Frontal cortex (tissue), 4 donors: ENCODE results near the gene CNTN2. TPM values are rescaled to one million over a fixed set of nuclear protein-coding genes. Genes with fewer than 3 reads are reported as not detected.

Experiments
- DNase-seq, 2 donors: peaks; one replicate each; pipeline ENCODE4 v3.0.0; 2012; ENCODE audit warnings: low spot score in 2 of 2
- FAIRE-seq: peaks from 2 replicates; lab custom pipeline; 2012; peaks lifted over from hg19 to GRCh38; lab: Jason Lieb, UNC
- total RNA-seq: library from RNA; depleted of rRNA; stranded (reverse); fragments of >200 nt; gene quantifications from one replicate; pipeline ENCODE4 v1.2.3, GENCODE V29; 2014
- donor health status: control.
- donor health status: control.
- donor health status: control.

Gene CNTN2
- total RNA-seq, 1 donor from 2014 or later, result 17.5 TPM

DNA sequence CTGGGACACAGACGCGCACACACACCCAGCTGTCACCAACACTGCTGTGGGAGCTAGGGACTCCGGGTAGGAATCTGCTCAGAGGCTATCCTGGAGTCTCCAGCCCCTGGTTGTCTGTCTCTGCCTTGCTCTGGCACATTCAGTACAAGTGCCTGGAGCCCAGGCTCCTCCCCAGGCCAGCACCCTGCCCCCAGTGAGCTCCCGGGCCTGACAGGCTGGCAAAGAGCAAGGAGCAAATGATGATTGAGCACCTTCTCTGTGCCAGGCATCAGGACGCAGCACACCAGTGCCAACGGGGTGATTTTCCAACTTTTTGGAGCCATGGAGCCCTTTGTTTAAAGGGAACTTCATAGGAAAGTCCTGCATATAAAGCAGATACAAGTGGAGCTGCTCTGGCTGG lies 6.5 kb downstream of the CNTN2 start:
- DNase-seq (no peak), FAIRE-seq (no peak)

DNA sequence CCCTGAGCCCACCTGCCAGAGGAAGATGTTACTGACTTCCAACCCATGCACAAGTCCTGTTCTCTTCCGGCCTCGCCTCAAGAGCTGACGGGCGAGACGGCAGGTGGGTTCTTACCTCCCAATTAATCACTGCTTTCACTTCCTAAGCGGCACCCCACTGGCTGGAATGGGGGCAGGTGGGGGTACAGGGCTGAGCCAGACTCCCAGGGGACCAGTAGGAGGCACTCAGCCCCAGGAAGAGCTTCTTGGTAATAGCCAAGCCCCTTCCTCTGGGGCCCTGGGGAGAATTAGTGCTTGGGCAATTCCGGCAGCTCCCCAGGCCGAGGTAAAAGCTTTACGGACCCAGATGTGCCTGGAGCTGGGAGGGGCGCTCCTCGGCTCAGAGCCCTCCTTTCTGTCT lies 9.7 kb downstream of the CNTN2 start:
- no peak for DNase-seq
- FAIRE-seq, result no peak

DNA sequence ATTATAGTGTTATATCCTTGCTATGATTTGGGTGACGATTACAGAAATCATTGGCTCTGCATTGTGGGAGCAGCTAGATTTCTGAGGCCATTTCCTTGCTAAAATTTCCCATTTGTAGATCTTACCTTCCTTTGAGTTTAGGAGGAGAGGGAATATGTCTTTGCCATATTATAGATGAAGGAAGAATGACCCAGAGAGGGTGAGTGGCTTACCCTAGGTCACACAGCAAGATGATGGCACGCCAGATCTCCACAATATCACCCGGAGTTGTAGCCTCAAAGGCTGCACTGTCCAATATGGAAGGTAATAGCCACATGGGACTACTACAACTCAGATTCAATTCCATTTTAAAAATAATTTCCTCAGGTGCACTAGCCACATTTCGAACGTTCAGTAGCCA lies 10.3 kb downstream of the CNTN2 start:
- FAIRE-seq (no peak), DNase-seq (no peak)

DNA sequence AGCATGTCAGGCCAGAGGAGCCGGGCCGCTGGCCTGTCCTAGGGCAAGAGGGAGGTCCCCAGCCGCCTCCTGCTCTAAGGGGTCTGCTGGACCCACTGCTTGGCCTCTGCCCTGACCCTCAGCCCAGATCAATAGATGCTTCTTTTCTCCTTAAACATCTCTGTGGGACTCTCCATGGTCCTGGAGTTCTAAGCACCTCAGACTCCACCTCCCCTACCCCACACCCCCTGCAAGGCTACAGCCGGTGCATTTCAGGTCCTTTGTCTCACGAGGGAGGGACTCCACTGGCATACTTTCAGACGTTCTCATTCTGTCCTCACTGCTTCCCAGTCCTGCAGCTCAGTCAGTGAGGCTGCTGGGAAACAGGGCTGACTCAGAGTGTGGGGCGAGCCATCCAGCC lies 11.0 kb downstream of the CNTN2 start:
- FAIRE-seq (no peak), DNase-seq (no peak)

DNA sequence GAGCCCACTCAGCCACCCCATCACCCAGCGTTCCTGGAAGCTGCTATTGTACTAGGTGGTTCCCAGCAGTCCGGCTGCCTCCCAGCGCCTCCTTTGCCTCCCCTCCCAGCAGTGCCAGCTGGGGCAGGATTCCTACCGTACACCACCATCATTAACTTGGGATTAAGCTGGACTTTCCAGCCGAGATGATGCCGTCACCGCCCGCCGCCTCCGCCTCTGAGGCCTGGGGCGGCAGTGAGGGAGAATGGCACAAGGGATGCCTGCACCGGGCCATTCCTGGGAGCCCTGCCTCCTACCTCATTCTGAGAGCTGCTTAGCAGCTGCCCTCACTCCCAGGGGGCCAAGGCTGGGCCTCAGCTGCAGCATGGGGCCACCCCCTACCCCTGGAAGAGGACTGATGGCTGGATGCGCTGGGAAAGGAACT lies 13.2 kb downstream of the CNTN2 start:
- DNase-seq, result no peak

DNA sequence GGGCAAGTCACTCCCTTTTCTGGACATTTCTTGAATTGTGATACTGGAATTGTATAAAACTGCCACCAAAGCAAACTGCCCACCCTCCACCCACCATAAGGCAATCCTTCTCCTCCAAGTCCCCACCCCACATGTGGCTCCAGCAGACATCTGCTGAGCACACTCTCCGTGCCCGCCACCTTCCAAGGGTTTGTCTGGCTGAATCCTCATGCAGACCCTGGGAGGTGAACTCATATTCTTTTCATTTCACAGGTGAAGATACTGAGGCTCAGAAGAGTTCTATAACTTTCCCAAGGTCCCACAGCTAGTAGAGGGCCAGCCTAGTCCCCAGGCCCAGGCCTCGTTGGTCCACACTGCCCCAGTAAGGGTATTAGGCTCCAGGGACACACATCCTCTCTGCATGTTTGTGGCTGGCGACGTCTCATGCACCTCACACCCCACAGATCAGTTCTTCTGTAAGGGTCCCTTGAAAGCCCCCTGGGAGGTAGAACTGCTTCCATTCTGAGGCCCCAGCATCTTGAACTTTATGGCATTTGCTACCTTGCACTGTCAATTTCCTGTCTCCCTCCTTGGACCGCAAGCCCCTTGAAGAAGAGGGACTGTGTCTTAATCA lies 14.1 kb downstream of the CNTN2 start:
- FAIRE-seq (no peak), DNase-seq (no peak)

More for the DNA sequence above, 13.2 kb downstream of the CNTN2 start:
- FAIRE-seq, result no peak

DNA sequence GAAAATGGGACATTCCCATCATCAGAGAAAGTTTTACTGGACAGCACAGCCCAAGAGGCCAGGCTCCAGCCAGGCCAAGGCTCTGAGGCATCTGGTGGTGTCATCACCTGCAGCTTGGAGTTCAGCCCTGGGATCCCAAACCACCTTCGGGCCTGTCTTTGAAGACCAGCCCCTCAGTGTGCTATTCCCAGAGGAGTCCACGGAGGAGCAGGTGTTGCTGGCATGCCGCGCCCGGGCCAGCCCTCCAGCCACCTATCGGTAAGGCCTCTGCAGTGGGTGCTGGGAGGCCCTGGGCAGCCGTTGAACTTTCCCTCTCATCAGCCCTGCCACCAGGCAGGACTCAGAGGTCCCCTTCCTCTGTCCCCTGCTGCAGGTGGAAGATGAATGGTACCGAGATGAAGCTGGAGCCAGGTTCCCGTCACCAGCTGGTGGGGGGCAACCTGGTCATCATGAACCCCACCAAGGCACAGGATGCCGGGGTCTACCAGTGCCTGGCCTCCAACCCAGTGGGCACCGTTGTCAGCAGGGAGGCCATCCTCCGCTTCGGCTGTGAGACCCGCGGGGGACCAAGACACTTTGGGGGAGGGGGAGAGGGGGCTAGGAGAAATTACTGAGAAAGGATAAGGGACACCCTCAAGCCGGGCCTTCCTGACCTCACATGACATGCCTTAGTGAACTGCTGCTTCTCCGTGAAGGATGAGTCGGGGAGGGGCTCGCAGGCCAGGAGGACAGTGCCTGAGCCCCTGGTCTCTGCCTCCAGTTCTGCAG lies 15.0 kb downstream of the CNTN2 start:
- DNase-seq (no peak), FAIRE-seq (no peak)

DNA sequence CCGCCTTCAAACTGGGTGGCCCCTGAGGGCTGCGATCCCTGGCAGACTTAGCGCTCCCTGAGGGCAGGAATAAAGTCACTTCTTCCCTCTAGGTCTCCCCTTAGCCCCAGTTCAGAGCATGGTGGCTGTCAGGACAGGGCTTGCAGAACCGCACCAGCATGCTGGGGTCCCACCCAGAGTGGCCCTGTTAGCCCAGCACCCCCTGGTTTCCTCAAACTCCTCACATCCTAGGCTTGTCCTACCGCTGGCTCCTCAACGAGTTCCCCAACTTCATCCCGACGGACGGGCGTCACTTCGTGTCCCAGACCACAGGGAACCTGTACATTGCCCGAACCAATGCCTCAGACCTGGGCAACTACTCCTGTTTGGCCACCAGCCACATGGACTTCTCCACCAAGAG lies 15.8 kb downstream of the CNTN2 start:
- no peak for FAIRE-seq
- no peak for DNase-seq

DNA sequence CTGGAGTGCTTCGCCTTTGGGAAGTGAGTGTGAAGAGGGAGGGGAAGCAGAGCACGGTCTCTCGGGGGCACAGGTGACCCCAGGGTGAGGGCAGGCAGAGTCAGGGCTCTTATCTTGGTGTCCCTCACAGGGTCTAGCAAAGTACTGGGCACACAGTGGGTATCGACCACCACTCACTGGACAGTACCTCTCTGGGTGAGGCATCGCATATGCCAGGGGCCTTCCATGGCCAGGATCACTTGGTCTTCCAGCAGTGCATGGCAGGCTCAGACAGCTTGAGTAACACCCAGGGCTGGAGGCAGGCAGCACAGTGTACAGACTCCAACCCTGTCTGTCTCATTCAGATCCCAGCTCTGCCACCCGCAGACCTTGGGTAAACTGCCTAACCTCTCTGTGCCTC lies 16.6 kb downstream of the CNTN2 start:
- no peak for DNase-seq
- no peak for FAIRE-seq

DNA sequence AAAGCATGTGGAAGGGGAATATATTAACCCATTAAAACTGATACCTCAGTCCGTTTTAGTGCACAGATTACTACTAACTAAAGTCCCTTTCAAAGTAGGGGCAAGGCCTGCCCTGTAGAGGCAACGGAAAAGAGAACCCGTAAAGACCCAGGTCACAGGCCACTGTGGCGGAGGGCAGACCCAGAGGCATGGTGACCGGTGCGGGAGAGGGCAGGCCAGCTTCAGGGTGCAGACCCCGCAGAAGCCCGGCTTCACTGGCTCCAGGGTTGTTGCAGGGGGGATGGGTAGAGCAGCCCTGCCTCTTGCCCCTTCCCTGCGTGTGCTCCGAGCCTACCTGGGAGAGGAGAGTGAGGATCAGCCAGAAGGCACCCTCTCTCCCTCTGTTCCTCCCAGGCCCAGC lies 17.7 kb downstream of the CNTN2 start:
- no peak for FAIRE-seq
- no peak for DNase-seq

DNA sequence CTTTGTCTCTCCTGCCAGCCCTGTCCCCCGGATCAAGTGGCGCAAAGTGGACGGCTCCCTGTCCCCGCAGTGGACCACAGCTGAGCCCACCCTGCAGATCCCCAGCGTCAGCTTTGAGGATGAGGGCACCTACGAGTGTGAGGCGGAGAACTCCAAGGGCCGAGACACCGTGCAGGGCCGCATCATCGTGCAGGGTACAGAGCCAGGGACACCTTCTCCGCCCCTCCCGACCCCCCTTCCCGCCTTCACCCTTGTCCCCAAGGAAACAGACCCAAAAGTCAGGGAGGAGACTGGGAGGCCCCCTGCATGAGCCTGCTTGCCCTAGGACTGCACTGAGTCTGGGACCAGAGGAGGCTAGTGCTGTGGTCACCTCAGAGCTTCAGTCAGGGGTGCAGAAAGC lies 18.2 kb downstream of the CNTN2 start:
- DNase-seq (no peak), FAIRE-seq (no peak)

DNA sequence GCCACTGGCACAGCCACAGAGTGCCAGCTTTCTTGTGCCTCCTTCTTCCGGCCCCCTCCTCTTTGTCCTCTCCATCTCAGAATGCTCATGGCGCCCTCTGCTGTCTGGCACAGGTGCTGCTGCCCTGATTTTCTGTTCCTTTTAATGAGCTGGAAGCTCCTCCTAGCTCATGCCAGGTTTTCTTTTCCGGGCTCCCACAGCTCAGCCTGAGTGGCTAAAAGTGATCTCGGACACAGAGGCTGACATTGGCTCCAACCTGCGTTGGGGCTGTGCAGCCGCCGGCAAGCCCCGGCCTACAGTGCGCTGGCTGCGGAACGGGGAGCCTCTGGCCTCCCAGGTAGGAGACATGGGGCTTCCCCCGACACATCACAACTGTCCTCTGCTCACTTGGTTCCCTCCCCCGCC lies 18.7 kb downstream of the CNTN2 start:
- DNase-seq (peak; percentile 61 to 86), FAIRE-seq (no peak)

DNA sequence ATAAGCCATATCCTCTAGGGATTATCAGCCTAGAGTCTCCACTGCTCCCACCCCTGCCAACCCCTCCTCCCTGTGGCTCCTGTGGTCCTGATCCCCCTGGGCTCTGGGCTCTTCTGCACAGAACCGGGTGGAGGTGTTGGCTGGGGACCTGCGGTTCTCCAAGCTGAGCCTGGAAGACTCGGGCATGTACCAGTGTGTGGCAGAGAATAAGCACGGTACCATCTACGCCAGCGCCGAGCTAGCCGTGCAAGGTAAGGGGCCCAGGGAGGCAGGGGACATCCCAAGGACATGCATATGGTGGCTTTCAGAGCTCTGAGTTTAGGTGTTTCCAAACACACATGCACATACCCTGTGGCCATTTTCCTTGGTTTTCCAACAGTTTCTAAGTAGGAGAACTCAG lies 19.3 kb downstream of the CNTN2 start:
- DNase-seq (no peak), FAIRE-seq (no peak)

DNA sequence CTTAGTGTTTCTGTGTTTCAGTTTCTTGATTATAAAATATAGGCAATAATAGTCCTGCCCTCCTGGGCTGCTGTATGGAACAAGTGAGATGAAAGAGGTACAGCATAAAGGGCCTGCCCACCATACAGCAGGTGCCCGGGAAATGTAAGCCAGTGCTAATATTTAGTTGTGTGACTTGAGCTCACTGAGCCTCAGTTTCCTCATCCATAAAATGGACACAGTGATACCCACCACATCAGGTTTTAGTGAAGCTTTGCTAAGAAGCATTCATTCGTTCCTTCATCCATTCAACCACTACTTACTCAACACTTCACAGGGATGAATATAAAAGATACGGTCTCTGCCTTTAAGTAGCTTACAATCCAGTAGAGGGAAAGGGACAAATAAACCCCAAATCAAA lies 19.9 kb downstream of the CNTN2 start:
- FAIRE-seq (no peak), DNase-seq (no peak)

DNA sequence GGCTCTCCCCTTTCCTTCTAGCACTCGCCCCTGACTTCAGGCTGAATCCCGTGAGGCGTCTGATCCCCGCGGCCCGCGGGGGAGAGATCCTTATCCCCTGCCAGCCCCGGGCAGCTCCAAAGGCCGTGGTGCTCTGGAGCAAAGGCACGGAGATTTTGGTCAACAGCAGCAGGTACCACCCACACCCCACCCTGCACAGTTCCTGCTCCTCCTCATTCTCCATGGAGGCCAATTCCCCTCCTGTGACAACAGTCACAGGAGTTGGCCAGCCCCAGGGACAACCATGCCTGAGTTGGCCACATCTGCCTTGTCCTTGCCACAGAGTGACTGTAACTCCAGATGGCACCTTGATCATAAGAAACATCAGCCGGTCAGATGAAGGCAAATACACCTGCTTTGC lies 21.3 kb downstream of the CNTN2 start:
- DNase-seq, result no peak
- FAIRE-seq, result no peak

DNA sequence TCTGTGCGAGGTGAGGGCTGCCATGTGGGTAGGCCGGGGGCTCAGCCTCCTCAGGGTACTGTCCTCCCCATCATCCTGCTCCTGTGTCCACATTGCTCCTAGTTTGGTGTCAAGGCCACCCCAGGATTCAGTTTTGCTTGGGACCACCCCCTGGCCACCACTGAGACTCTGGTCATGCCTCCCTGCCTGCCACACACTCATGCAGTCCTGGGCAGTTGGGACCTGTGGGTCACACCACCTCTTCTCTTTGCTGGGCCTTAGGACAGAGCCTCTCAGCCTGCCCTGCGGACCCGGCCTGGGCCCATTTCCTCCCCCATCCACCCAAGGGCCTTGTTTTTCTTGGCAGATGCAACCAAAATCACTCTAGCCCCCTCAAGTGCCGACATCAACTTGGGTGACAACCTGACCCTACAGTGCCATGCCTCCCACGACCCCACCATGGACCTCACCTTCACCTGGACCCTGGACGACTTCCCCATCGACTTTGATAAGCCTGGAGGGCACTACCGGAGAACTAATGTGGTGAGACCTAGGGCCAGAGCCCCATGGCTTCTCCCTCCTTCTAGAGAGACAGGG lies 21.8 kb downstream of the CNTN2 start:
- FAIRE-seq (no peak), DNase-seq (no peak)

DNA sequence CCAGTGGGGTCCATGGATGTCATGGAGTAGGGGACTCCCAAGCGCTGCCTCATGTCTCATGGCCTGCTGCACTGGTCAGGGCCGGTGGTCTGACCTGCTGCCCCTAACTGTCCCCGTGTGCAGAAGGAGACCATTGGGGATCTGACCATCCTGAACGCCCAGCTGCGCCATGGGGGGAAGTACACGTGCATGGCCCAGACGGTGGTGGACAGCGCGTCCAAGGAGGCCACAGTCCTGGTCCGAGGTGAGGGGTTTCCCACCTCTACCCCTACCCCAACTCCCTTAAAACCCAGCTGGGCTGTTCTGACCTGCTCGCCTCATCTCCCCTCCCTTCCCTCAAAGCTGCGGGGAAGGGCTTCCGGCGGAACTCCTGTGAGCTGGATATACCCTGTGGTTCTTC lies 22.7 kb downstream of the CNTN2 start:
- FAIRE-seq, result no peak
- DNase-seq, result no peak

DNA sequence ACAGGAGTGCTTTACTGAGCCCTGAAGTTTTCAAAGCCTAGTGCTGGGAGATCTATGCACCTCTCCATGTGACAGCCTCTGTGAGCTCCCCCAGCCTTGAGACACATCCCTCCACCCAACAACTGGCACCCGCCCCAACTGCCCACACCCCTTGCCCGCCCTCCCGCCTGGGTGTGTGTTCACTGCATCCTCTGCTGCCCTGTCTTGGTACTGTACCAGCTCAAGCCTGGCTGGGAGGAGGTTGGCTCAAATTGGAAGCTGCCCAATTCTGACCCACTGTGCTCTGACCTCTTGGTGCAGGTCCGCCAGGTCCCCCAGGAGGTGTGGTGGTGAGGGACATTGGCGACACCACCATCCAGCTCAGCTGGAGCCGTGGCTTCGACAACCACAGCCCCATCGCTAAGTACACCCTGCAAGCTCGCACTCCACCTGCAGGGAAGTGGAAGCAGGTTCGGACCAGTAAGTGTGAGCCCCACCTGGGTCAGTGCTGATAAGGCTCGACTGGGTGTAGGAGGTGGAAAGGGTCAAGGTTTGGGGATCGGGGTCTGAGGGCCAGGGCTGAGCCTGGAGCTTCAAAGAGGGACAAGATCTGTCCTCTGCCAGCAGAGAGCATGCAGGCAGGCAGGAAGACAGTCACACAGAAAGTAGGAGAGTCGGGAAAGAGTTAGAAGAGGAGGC lies 23.3 kb downstream of the CNTN2 start:
- DNase-seq (no peak), FAIRE-seq (no peak)

DNA sequence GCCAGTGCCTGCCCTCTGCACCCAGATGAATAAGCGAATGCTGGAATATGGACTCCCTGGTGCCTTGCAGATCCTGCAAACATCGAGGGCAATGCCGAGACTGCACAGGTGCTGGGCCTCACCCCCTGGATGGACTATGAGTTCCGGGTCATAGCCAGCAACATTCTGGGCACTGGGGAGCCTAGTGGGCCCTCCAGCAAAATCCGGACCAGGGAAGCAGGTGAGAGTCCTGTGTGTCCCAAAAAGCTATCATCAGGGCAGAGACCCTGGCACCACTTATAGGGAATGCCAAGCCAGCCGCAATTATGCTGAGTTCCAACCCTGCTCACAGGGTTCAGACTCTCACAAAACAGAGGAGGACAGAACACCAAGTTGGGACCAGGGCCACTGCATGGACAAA lies 24.0 kb downstream of the CNTN2 start:
- DNase-seq, result no peak
- FAIRE-seq, result no peak

DNA sequence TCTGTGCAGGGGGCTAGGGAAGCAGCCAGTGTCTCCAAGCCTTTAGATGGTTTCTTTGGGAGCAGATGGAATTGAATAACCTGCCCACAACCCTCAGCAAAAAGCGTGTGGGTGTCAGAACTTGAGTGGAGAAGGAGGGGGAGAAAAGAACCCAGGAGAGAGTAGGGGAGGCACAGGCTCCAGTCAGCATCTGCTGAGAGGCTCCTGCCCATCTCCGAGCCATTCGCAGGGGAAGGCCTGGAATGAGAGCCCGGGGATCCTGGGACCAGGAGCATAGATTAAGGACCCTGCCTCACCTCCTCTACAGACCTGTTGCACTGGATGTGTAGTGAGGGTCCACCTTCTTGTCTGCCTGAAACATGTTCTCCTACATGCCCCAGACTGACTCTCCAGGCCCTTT lies 25.0 kb downstream of the CNTN2 start:
- FAIRE-seq (no peak), DNase-seq (no peak)

DNA sequence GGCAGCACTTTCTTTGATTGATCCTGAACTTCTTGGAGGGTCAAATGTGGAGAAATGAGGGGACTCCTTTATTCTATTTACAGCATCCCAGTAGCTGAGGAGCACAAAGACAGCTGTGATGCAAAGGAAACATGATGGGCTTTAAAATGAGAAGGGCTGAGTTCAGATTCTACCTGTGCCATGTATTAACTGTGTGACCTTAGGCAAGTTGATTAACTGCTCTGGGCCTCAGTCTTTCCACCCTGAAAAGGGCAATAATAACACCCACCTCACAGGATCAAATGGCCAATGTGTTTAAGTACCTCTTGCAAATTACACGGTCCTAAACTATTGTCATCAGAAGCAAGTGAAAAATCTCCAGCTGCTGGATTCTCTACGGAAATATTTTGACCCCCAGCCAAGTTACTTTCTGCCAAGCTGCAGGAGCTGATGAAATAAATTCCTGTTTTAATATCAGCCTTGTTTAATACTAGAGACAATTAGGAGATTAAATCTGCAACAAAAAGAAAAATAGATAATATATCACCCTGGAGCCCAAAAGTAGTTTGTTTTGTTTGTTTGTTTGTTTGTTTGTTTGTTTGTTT lies 25.5 kb downstream of the CNTN2 start:
- DNase-seq, result no peak
- FAIRE-seq, result no peak
